Fibroblast of mammary gland (primary cell): ENCODE measurements around the gene GDF7.

ENCODE experiments used
- DNase-seq: peaks from one replicate; pipeline ENCODE4 v3.0.0-alpha.2; 2010; ENCODE audit warnings: low read depth
- H3K4me3 ChIP-seq: 2 replicates; pipeline ENCODE4 v1.5.1; 2011; ENCODE audit warnings: low read depth, mild to moderate bottlenecking, low read length, moderate library complexity; ENCODE audit not compliant: control insufficient read depth
- CTCF ChIP-seq: conservative IDR thresholded peaks from 2 replicates; pipeline ENCODE4 v1.5.1; 2011; ENCODE audit warnings: low read depth, low read length, inconsistent platforms; ENCODE audit not compliant: control insufficient read depth, insufficient read depth

The GDF7 gene

GRCh38 chr2:20678780-20679179 is 11.8 kb downstream of the GDF7 start:
- no peak overlapping the region for H3K4me3 ChIP-seq
- TF ChIP-seq CTCF: no peak
- no peak for DNase-seq

- no peak overlapping the region for H3K4me3 ChIP-seq
- DNase-seq: no peak
- no peak for TF ChIP-seq CTCF
Measured at GRCh38 chr2:20680744-20681375, 13.9 kb downstream of the GDF7 start.

GRCh38 chr2:20682167-20682920 is 15.4 kb downstream of the GDF7 start:
- peak; percentile 49 for TF ChIP-seq CTCF
- DNase-seq: no peak

GRCh38 chr2:20684581-20685063 is 17.7 kb downstream of the GDF7 start:
- TF ChIP-seq CTCF: no peak
- no peak overlapping the region for H3K4me3 ChIP-seq
- DNase-seq: no peak

More at GRCh38 chr2:20682167-20682920, 15.4 kb downstream of the GDF7 start:
- H3K4me3 ChIP-seq: no peak overlapping the region

GRCh38 chr2:20687260-20687832 is 20.4 kb downstream of the GDF7 start:
- no peak overlapping the region for H3K4me3 ChIP-seq
- DNase-seq: peak; percentile 16
- no peak for TF ChIP-seq CTCF

GRCh38 chr2:20689428-20690264 is 22.7 kb downstream of the GDF7 start:
- no peak for TF ChIP-seq CTCF
- no peak for DNase-seq
- no peak overlapping the region for H3K4me3 ChIP-seq
